HG02852 (cell line): ENCODE results near the gene HHATL.

Experiments
- ATAC-seq: cut with Tn5 transposase; IDR thresholded peaks from one replicate; pipeline ENCODE4 v1.9.1; 2021; ENCODE audit warnings: mild to moderate bottlenecking, moderate library complexity; ENCODE audit not compliant: unreplicated experiment

Gene HHATL

GRCh38 chr3:42713747-42714146, 11.1 kb upstream of the HHATL start:
- no peak for ATAC-seq

GRCh38 chr3:42712688-42713372, 10.2 kb upstream of the HHATL start:
- ATAC-seq = no peak

GRCh38 chr3:42712344-42712648, 9.7 kb upstream of the HHATL start:
- ATAC-seq = no peak

GRCh38 chr3:42711491-42712343, 9.1 kb upstream of the HHATL start:
- ATAC-seq = no peak

GRCh38 chr3:42710323-42711021, 7.9 kb upstream of the HHATL start:
- ATAC-seq = no peak

- no peak for ATAC-seq
These were observed 7.0 kb upstream of the HHATL start for GRCh38 chr3:42709621-42710020.

GRCh38 chr3:42708611-42709151, 6.1 kb upstream of the HHATL start:
- no peak for ATAC-seq

- no peak for ATAC-seq
These were observed 5.2 kb upstream of the HHATL start for GRCh38 chr3:42707620-42708355.

GRCh38 chr3:42706721-42707619, 4.4 kb upstream of the HHATL start:
- no peak for ATAC-seq

- no peak for ATAC-seq
These were observed 3.5 kb upstream of the HHATL start for GRCh38 chr3:42705962-42706585.

- ATAC-seq = no peak
These were observed 2.6 kb upstream of the HHATL start for GRCh38 chr3:42705058-42705767.

GRCh38 chr3:42704136-42704841, 1.7 kb upstream of the HHATL start:
- ATAC-seq = no peak

- no peak for ATAC-seq
These were observed 1.1 kb upstream of the HHATL start for GRCh38 chr3:42703695-42704025.

GRCh38 chr3:42702982-42703694, 540 bp upstream of the HHATL start:
- ATAC-seq = no peak

GRCh38 chr3:42701371-42702065, 1.1 kb downstream of the HHATL start:
- no peak for ATAC-seq

- no peak for ATAC-seq
These were observed 2.0 kb downstream of the HHATL start for GRCh38 chr3:42700366-42701288.
